Kidney epithelial cell (primary cell): ENCODE data around the gene DDA1. TPM values are rescaled to one million over a fixed set of nuclear protein-coding genes. Genes with fewer than 3 reads are reported as not detected.
"Not testable (repeated sequence)": the region's sequence is repeated elsewhere in the genome, so short reads cannot be mapped to it uniquely, and the experiment has no call there.

Experiments
- DNase-seq: peaks from one replicate; pipeline ENCODE4 v3.0.0-alpha.2; 2010; ENCODE audit warnings: low read depth
- H3K27me3 ChIP-seq: 2 replicates; pipeline ENCODE4 v1.6.0; 2011; ENCODE audit warnings: low read length; ENCODE audit not compliant: control insufficient read depth, insufficient read depth
- H3K36me3 ChIP-seq: 2 replicates; pipeline ENCODE4 v1.5.1; 2011; ENCODE audit warnings: low read length; ENCODE audit not compliant: control insufficient read depth, insufficient read depth
- H3K4me3 ChIP-seq: 2 replicates; pipeline ENCODE4 v1.5.1; 2011; ENCODE audit warnings: low read depth, mild to moderate bottlenecking, control low read depth, low read length
- total RNA-seq: library from RNA; depleted of rRNA; stranded (reverse); fragments of >200 nt; gene quantifications from 2 replicates; pipeline ENCODE4 v1.2.3, GENCODE V29; 2015
- TF ChIP-seq, protein P1 (sequence below): IDR thresholded peaks from 2 replicates; pipeline ENCODE4 v1.5.1; 2011; ENCODE audit warnings: mild to moderate bottlenecking, moderate library complexity, low read length, control low read depth, inconsistent platforms; ENCODE audit not compliant: insufficient read depth, poor library complexity, severe bottlenecking

Gene DDA1
- total RNA-seq, 1 donor from 2014 or later: 73.4 TPM

DNA sequence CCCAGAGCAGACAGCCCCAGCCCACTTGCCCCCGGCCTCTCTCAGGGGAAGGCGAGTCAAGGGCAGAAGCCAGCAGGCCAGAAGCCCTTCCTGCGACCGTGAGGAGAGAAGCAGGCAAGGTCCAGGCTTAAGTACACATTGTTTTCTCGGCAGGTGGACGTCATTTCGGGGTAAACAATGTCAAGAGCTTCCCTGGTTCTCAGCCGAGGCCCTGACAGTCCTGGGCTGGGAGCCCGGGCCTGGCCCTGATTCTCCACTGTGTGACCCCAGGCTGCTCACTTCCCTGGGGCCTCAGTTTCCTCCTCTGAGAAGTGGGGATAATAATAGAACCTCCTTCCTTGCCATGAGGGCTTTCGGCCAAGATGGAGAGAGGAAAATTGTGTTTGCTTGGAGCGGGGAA lies 48.4 kb downstream of the DDA1 start:
- H3K36me3 ChIP-seq: no peaks in the 10 kb centered on the region
- no peak for DNase-seq
- no peak overlapping the region for H3K4me3 ChIP-seq
- TF ChIP-seq, protein P1, sequence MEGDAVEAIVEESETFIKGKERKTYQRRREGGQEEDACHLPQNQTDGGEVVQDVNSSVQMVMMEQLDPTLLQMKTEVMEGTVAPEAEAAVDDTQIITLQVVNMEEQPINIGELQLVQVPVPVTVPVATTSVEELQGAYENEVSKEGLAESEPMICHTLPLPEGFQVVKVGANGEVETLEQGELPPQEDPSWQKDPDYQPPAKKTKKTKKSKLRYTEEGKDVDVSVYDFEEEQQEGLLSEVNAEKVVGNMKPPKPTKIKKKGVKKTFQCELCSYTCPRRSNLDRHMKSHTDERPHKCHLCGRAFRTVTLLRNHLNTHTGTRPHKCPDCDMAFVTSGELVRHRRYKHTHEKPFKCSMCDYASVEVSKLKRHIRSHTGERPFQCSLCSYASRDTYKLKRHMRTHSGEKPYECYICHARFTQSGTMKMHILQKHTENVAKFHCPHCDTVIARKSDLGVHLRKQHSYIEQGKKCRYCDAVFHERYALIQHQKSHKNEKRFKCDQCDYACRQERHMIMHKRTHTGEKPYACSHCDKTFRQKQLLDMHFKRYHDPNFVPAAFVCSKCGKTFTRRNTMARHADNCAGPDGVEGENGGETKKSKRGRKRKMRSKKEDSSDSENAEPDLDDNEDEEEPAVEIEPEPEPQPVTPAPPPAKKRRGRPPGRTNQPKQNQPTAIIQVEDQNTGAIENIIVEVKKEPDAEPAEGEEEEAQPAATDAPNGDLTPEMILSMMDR: no peak
- peaks cover 3% of the 10 kb centered on the region for H3K27me3 ChIP-seq

DNA sequence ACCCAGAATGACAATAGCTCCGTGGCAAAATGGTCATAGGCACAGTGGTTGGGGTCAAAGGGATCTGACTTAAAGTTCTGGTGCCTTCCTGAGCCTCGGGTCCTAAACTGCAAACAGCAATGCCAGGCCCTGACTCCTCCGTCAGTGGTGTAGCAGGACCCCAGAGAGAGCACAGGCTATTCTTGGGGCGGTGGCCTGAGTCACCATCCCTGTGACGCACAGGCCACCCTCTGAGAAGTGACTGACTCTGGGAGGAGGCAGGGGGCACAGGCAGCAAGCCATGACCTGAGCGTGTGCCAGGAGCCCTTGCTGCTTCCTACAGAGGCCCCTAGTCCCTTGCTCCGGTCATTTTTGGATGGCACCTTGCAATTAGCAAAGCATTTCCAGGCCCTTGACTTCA lies 49.0 kb downstream of the DDA1 start:
- DNase-seq: no peak
- H3K27me3 ChIP-seq: no peaks in the 10 kb centered on the region
- no peaks in the 10 kb centered on the region for H3K36me3 ChIP-seq
- no peak overlapping the region for H3K4me3 ChIP-seq
- TF ChIP-seq, protein P1: no peak

DNA sequence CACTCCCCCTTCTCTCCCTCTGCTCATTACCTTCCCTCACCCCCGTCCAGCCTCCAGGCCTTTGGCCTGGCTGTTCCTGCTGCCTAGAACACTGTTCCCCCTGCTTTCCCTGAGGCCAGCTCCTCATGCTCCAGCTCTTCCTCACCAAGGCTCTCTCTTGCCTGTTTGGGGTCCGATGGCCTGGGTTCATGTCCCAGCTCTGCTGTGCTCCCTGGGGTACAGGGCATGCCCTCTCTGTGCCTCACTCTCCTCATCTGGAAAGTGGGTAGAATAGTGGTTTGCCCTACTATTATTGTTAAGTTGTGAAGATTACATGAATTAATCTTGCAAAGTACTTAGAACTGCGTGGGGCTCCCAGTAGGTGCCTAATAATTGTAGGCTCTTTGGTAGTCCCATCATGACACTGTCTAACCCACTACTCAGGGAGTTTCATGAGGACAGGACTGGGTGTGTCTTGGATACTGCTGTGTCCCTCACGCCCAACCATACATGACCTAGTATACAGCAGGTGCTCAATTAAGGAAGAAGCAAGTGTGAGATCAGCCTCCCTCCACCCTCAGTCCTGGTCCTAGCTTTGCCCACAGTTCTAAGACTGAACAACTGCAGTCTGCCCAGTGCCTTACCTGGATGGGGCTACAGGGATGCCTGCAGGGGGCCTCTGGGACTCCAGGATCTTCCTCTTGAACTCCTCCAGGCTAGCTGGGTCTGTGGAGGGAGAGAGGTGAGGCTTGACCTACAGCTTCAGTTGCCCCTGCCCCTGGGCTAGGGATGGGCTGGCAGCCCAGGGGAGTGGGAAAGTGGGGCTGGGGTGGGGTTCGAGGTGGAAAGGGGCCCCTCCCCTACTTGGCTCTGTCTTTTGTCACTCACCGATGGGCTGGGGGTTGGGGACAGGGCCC lies 50.8 kb downstream of the DDA1 start:
- no peak overlapping the region for H3K4me3 ChIP-seq
- no peaks in the 10 kb centered on the region for H3K36me3 ChIP-seq
- no peak for DNase-seq
- TF ChIP-seq, protein P1: no peak
- no peaks in the 10 kb centered on the region for H3K27me3 ChIP-seq

DNA sequence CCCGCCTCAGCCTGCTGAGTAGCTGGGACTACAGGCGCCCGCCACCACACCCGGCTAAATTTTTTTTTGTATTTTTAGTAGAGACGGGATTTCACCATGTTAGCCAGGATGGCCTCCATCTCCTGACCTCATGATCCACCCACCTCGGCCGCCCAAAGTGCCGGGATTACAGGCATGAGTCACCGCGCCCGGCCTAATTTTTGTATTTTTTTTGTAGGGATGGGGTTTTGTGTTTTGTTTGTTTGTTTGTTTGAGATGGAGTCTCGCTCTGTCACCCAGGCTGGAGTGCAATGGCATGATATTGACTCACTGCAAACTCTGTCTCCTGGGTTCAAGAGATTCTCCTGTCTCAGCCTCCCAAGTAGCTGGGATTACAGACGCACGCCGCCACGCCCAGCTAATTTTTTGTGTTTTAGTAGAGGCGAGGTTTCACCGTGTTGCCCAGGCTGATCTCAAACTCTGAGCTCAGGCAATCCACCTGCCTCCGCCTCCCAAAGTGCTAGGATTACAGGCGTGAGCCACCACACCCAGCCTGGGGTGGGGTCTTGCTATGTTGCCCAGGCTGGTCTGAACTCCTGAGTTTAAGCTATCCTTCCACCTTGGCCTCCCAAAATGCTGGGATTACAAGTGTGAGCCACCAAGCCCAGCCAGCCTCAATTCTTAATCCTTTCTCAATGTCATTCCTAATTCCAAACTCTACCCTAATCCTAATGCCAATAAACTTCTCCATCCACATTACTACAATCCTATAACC lies 54.7 kb downstream of the DDA1 start:
- not testable (repeated sequence) for H3K27me3 ChIP-seq, DNase-seq, H3K36me3 ChIP-seq, H3K4me3 ChIP-seq

DNA sequence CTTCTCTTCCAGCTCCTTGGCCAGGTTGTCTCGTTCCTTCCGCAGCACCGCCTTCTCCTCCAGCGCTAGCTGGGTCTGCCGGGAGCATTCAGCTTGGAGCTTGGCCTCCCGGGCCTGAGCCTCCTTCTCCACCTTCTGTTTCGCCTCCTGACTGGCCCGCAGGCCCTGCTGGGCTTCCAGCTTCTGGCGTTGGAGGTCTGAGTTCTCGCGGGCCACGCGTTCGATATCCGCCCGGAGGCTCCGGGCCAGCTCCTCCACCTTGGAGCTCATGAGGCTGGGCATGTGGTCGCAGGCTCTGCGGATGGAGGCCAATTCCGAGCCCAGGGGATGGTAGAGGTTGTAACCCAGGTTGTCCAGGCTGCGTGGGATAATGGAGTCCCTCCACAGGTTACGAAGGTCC lies 56.0 kb downstream of the DDA1 start:
- TF ChIP-seq, protein P1: no peak
- Histone ChIP-seq H3K27me3 (no peaks in the 10 kb centered on the region), H3K36me3 (no peaks in the 10 kb centered on the region), H3K4me3 (no peak overlapping the region)
- DNase-seq: no peak

DNA sequence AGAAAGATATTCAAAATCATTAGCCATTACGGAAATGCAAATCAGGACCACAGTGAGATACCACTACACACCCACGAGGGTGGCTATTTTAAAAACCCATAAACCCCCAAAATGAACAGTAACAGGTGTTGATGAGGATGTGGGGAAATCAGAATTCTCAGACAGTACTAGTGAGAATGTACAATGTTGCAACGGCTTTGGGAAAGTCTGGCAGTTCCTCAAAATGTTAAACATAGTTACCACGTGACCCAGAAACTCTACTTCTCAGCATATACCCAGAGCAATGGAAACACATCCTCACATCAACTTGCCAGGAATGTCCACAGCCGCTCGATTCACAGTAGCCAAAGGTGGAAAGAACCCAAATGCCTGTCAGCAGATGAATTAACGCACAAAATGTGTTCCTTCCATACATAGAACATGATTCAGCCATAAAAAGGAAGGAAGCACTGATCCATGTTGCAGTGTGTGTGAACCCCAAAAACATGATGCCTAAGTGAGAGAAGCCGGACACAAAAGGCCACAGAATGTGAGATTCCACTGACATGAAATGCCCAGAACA lies 60.7 kb downstream of the DDA1 start:
- no peak overlapping the region for H3K4me3 ChIP-seq
- no peaks in the 10 kb centered on the region for H3K36me3 ChIP-seq
- TF ChIP-seq, protein P1: no peak
- DNase-seq: no peak
- no peaks in the 10 kb centered on the region for H3K27me3 ChIP-seq
